Measurements from ENCODE around the gene SPATA20.

The SPATA20 gene

GRCh38 chr17:50521514-50521913, 25.5 kb upstream of the SPATA20 start:
- DNase-seq, result no peak

DNA sequence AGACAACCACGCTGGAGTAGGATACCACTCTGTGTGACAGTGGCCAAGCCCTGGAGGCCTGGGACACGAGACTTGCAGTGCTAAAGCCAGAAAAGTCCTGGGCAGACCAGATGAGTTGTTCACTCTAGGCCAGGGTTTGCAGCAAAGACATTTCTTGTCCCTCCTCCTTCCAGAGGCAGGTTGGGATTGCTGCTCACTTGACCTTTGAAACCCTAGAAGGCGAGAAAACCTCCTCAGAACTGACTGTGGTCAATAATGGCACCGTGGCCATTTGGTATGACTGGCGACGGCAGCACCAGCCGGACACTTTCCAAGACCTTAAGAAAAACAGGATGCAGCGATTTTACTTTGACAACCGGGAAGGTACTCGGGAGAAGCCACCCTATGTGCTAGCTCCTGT, 24.2 kb upstream of the SPATA20 start:
- DNase-seq, result no peak

DNA sequence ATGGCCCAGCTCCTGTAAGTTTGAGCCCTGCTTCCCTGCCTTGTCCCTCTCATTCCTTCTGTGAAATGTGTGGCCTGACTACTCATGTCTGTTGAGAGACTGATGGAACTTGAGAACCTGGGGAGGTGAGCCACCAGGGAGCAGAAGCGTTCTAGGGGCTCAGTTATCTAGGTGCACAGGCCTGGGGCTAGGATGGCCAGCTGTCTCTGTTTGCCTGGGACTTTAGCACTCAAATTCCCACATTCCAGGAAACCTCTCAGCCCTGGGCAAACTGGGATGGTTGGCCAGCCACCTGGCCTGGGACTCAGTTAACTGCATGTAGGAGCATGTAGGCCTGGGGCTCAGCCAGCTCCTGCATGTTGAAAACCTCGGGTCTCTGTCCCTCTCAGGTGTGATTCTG, 23.8 kb upstream of the SPATA20 start:
- no peak for DNase-seq

GRCh38 chr17:50524838-50525237, 22.1 kb upstream of the SPATA20 start:
- no peak for DNase-seq

DNA sequence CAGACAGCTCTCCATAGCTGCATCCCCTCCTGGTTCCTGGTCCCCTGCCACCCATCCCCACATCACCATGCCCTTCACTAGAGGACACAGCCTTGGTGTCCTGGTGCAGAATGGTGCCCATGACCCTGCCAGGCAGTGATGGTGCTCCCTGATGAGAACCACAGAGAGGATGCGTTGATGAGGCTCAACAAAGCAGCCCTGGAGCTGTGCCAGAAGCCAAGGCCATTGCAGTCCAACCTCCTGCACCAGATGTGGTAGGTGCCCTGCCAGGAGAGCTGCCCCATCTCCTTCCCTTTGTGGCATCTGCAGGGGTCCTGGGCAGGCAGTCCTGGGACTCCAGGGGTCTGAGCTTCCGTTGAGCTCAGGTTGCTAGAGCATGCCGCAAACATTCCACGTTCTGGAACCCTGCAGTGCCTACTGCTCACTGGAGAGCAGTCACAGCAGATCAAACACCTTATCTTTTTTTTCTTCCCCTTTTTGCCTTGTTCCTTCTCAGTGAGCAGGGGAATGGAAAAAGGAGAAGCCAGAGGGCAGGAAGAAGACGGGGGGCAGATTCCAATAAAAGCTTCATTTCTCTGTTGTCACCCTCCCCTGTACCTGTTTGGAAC, 19.7 kb upstream of the SPATA20 start:
- DNase-seq, result no peak

- no peak for DNase-seq
Observed at GRCh38 chr17:50527949-50528474, 19.0 kb upstream of the SPATA20 start.

DNA sequence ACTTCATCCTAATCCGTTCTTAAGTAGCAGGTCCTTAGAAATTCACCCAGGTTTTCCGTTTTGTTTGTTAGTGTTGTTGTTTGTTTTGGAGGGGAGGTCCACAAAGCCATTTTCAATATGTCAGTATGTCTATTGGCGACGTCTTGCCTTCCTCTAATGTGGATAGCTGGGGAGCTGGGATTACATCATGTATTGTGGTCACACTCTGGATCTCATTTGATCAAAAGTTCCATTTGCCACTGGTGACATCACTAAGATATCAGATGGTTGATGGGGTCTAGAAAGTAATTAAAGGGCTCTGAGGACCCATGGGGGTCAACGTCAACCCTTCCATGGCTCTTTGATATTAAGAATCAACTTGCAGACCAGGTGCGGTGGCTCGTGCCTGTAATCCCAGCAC, 17.1 kb upstream of the SPATA20 start:
- no peak for DNase-seq

DNA sequence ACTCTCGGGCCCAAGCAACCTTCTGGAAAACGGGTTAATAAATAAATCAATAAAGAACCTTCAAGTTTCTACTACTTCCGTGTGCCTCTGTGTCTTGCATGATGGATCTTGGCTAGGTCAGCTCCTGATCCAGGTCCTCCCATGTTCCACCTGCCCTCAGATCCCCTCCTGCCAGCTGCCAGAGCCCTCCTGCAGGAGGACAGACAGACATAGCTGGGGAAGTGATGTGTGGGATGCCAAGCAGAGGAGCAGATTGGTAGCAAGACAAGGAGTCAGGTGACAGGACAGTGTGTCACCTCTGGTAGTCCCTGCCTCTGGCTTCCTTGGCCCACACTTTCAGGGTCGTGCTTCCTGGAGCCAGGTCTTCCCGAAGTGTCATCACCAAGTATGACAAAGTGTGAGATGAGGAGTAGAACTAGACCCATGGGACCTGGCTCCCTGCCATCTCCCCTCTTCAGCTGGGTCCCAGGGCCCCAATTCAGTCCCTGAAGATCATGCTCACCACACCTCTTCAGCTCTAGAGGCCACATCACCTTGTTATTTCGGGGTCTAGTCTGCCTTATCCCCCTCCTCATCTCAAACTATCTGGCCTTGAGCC, 15.4 kb upstream of the SPATA20 start:
- DNase-seq, result no peak

DNA sequence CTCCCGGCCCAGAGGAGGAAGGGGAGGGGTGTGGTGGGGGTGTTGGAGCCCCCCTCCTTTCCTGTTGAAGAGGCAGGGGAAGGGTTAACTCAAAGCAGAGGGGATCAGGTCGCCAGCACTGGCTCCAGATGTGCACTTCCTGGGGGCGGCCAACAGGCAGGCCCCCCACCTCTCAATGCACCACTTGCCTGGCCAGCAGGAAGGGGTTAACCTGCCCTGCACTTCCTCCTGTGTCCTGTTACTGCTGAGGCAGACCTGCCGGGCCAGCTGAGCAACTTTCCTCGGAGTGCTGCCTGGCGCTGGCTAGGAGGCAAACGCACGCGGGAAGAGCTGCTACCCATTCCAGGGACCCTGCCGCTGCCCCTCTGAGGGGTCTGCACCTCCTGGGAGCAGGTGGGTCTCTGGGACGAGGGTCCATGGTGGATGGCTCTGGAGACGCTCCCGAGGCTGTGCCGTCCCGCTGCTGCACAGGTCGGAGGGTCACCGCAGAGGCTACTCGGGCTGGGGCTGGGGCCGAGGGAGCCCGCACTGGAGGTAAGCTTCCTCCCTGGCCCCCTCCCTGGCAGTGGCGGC, 14.4 kb upstream of the SPATA20 start, which contains the start of gene EPN3:
Gene EPN3, plus strand, starts transcription at position 284 of the 573 bp plus-strand sequence. CDS start 3,822 bp downstream, outside the sequence.
- no peak for DNase-seq

DNA sequence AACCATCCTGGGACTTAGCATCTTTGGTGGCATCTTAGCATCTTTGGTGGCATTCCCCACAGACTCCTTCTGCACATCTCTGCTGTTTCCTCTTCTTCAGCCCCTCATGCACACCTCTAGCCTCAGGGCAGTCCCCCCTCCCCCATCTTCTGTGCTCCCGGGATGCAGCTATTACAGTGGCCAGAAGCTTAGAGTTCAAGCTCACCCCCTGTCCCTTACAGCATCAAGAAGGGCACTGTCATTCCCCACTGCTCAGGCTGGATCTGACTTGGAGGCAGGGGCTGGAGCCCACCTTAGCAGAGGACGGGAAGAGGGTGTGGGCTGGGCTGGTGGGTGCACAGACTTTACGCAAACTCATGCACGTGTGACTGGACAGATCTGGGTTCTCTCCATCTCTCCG, 13.8 kb upstream of the SPATA20 start:
- DNase-seq, result no peak

DNA sequence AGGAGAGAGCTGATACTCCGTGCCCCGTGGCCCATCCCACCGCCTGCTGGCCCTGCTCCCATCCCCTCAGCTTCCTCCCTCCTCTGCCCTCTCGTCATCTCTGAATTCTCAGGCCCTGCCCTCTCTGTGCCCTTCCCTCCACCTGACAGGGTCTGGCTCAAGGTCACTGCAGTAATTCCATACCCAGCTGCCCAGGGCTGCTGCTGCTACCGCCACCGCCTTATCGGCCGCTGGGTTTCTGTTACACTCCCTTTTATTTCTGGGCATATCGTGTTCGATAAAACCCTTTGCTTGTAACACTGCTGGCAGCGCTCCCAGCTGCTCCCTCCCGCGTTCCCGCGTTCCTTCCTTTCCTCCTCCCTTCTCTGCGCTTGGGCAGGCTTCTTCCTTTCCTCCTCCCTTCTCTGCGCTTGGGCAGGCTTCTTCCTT, 13.2 kb upstream of the SPATA20 start:
- peak; percentile 23 for DNase-seq

DNA sequence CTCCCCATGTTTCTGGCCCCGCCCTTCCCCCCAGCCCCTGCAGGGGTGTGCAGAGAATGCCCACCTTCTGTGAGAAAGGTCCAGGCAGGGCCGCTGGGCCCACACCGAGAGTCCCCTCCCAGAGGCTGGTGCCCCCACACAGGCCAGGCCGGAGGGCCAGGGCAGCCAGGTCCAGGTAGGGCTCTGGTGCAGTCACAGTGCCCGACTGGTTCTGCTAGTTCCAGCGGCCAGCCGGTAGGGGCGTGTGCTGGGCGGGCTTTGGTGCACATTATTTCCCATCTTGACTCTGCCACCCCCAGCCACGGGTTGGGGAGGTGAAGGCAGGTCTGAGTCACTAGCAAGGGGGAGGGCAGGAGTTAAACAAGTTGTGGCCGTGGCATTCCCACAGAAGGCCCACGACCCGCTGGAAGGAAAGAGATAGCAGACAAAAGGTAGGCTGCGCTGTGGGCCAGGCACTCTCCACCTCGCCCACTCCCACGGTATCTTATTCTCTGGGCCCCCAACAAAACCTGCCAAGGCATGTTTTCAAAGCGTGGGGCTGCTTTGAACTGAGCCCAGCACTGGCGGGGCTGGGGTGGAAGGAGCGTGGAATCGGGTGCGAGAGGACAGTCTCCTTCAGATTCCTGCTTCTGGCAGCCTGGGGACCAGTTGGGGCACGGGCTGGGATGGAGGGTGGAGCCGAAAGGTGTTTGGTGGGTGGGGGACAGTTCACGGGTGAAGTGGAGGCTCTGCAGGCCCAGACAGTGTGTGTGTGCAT, 12.6 kb upstream of the SPATA20 start:
- no peak for DNase-seq

GRCh38 chr17:50534979-50535326, 12.0 kb upstream of the SPATA20 start:
- no peak for DNase-seq

- no peak for DNase-seq
Observed at GRCh38 chr17:50535407-50535806, 11.6 kb upstream of the SPATA20 start.

- DNase-seq, result no peak
Observed at GRCh38 chr17:50536683-50537646, 10.0 kb upstream of the SPATA20 start.

DNA sequence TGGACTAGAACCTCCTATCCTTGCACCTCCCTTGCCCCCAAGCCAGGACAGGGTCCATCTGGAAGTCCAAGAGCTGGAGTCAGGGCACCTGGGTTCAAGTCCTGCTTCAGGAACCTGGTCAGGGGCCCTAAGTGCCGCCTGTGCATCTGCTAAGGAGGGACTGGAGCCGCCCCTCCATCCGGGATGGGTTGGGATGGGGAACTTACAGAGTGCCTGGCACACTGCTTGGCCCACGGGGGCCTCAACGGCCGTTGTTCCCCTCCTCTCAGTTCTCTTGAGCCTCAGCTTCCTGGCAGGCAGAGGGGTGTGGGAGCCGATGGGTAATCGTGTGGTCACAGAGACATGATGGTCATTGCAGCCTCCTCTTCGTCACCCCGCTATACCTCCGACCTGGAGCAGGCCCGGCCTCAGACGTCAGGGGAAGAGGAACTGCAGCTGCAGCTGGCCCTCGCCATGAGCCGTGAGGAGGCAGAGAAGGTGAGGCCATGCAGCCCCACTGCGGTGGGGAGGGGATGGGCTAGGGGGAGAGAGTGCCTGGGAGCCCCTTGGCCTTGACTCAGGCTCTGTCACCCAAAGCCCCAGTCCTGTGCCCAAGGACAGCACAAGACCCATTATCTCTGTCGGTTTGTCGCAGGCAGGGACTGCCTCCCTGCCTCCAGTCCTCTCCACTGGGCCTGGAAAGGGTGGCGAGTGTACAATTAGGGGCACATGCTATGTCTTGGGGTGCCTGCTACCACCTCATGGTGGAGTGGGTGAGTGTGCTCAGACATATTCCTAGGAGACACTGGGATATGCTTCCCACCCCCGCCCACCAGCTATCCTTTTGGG, 9.0 kb upstream of the SPATA20 start:
- DNase-seq, result no peak

DNA sequence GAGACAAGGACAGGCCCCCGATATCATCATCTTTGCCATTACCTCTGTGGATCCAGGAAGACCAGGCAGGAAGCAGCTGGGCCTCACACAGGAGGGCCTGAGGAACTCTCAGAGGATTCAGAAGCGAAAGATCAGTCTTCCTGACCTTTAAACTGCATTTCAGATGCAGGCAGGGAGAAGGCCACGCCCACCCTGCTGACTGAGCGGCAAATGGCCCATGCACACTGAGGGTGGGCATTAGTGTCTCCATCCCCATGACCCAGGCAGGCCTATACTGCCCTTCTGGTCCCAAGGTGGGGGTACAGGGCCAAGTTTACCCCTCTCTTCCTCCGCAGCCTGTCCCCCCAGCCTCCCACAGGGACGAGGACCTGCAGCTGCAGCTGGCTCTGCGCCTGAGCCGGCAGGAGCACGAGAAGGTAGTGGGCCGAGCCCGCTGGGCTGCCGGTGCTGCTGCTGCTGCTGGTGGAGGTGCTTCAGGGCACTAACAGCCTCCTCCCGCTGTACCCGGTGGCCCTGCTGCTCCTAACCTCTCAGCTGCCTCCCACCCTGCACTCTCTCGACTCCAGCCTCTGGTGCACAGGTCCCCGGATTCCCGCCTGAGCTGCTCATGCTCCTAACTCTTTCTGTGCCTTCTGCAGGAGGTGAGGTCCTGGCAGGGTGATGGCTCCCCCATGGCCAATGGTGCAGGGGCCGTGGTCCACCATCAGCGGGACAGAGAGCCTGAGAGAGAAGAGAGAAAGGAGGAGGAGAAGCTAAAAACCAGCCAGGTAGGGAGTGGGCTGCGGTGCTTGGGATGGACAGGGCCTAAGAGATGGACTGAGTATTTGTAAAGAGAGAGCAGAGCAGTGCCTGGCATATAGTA, 8.2 kb upstream of the SPATA20 start:
- DNase-seq, result no peak

DNA sequence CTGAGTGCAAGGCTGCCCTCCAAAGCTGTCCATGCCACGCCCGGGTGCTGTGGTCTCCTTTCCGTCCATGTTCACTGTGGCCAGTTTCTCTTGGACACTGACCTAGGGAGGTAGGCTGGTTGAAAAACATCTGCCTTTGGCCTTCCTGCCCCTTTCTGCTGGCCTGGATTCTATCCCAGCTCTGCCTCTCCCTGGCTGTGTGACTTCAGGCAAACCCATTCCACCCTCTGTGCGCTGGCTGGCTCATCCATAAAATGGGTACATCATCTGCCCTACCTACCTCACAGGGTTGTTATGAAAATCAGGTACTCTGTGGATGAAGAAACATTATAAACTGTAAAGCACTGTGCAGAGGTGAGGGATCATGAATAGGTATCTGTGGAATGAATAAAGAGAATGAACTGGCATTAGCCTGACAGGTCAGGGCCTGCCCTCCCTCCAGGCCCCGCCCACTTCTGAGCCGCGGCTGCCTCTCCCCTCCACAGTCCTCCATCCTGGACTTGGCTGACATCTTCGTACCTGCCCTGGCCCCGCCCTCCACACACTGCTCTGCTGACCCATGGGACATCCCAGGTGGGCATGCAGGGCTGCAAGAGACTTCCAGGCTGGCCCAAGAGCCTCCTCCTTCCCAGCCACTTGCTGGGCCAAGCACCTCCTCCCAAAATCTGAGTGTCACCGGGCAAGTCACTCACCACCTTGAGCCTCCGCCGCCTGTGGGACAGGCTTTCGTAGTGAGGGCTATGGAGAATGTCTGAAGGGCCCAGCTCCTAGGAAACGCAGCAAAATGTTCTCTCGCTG, 7.0 kb upstream of the SPATA20 start:
- no peak for DNase-seq

DNA sequence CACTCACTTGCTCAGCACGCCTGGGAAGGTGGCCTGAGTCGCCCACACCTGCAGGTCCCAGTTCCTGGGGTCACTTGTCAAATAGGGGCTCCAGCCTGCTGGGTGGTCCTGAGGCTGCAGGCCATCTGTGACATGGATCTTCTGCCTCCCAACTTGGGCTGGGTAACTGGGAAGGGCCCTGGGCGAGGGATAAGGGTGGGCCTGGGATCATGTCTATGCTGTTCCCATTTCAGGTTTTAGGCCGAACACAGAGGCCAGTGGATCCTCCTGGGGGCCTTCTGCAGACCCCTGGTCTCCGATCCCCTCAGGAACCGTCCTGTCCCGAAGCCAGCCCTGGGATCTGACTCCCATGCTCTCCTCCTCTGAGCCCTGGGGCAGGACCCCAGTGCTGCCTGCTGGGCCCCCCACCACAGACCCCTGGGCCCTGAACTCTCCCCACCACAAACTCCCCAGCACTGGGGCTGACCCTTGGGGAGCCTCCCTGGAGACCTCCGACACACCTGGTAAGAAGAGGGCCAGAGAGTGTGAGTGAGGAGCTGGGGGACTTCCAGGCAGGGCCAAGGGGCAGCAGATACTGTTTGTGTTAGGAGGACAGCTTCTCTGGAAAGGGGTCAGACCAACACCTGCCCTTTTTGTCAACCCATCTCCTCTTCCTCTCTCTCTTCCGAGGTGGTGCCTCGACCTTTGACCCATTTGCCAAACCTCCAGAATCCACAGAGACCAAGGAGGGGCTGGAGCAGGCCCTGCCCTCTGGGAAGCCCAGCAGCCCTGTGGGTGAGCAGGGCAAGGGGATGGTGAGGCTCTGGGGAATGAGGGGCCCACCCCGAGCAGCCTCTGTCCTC, 6.2 kb upstream of the SPATA20 start:
- DNase-seq, result no peak
